ENCODE data around the gene MEF2C. TPM values are rescaled to one million over a fixed set of nuclear protein-coding genes. Genes with fewer than 3 reads are reported as not detected.

MEF2C gene
- total RNA-seq, 4 donors from 2014 or later, result 45.6 to 92.0 (median 54.4) TPM

DNA sequence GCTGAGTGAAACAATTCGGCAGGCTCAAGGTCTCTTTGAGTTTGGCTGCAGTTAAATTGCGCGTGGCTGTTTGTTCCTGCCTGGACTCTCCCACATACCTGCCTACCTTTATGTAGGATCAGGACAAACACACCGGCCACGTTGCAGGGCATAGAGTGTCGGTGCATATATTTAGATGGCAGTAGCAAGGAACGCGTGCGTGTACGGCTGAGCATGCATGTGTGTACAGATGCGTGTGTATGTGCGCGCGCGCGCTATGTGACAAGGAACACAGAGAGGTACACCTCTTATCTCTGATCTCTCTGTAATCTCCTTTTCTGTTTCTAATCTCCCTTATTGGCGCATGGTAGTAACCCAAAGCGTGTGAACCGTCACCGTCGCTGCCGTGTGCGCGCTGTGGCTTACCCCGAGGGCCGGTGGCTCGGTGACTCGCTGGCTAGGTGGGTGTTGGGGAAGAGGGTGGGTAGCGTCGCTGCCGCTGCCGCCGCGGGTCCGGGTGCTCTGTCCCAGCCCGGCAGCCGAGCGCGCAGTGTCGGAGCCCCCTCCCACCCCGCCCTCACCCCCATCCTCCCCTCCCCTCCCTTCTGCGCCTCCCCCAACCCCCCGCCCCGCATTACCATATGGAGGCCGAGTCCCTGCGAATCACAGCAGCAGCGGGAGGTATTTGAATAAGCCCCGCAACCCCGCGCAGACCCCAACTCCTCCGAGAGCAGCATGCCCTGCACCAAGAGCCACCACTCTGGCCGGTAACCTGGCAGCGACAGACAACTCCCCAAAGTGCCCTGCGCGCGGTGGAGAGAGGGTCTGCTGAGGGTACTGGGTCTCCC, 204.8 kb downstream of the MEF2C start:
- TF ChIP-seq, protein P1, sequence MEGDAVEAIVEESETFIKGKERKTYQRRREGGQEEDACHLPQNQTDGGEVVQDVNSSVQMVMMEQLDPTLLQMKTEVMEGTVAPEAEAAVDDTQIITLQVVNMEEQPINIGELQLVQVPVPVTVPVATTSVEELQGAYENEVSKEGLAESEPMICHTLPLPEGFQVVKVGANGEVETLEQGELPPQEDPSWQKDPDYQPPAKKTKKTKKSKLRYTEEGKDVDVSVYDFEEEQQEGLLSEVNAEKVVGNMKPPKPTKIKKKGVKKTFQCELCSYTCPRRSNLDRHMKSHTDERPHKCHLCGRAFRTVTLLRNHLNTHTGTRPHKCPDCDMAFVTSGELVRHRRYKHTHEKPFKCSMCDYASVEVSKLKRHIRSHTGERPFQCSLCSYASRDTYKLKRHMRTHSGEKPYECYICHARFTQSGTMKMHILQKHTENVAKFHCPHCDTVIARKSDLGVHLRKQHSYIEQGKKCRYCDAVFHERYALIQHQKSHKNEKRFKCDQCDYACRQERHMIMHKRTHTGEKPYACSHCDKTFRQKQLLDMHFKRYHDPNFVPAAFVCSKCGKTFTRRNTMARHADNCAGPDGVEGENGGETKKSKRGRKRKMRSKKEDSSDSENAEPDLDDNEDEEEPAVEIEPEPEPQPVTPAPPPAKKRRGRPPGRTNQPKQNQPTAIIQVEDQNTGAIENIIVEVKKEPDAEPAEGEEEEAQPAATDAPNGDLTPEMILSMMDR (IDR thresholded peaks at IDR 0.05; ENCODE audit: low read depth), result no peak

DNA sequence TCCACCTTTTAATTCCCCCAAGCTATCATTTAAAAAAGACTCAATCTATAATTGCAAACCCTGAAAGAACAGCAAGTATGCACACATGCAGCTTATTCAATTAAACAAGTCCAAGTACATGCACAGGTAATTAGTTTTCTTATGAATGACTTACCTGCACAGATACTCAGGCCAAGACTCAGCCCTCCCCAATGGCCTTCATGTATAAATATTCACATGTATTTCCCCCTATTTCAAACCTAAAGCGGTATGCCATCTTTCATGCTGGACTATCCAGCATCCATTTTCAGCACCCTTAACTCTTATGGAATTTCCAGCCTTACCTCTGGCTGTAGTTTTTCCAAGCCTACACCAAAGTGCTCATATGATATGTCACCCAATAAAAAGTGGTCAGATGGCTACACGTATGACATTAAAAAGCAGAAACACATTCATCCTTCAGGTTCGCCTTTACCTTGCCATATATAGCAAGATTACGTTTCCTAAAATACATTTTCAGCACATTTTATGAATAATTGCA, 205.5 kb downstream of the MEF2C start:
- TF ChIP-seq, protein P1 (IDR thresholded peaks at IDR 0.05; ENCODE audit: low read depth), result no peak

DNA sequence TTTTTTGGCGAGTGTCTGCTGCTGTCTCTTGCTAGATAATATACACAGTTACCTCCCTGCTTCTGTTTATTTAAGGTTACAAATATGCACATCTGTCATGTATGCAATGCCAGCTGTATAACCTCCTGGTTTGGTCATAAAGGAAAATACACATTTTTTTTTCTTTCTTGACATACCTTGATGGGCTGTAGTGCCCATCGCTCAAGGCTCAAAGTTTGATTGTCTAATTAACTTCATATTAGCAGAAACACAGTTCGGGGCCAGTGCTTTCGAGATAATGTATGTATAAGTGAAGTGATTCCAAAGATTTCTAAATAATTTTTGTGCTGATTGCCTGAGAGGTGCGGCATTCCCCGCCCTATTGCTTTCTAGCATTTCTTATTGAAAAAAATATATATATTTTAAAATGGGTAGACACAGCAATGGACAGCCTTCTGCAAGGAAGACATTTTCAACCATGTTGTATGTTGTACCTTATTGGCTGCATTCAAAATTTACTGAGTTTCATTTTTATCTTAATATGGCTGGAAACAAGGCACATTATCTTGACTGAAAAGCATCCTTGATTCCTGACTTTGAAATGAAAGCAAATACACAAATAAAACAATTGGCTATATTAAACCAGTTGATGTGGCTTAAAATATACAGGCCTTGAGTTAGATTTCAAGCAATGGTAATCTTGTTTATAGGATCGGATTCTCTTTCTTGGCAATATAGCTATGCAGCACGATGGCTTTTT, 206.2 kb downstream of the MEF2C start:
- TF ChIP-seq, protein P1 (IDR thresholded peaks at IDR 0.05; ENCODE audit: low read depth), result no peak

DNA sequence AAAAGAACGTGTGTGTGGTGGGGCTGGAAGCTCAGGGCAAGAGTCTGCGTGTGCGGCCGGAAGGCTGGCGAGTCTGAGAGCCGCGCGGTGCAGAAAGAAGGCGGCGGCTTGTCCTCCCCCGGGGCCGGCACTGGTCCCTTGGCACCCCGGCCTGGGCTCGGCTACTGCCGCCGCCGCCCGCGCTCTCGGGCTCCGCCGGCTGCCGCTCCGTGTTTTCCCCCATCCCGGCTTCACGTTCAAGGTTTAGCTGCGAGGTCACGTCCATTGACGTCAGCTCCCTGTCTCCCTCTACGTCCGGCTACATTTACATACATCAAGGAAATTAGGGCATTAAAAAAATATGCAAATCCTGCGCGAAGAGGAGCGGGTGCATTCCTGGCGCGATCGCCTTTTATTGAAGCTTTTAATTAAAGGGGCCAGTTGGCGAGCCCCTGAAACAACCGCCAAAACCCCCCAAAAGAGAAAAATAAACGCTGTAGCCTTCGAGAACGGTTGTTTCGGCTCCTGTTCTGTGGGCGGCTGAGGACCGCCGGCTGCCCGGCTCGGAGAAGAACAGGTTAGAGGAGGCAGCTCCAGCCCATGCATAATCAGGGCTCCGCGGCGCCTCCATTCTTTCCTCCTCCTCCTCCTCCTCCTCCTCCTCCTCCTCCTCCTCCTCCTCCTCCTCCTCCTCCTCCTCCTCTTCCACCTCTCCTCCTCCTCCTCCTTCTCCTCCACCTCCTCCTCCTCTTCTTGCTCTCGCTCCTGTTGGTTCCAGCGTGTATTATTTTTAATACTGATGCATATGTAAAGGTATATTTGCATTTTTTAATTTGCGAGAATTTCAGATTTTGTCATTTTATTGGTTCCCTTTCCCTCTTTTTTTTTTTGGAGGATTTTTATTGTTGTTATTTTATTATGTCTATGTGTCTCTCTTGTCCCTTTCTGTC, 207.0 kb downstream of the MEF2C start:
- TF ChIP-seq, protein P1 (IDR thresholded peaks at IDR 0.05; ENCODE audit: low read depth), result no peak

DNA sequence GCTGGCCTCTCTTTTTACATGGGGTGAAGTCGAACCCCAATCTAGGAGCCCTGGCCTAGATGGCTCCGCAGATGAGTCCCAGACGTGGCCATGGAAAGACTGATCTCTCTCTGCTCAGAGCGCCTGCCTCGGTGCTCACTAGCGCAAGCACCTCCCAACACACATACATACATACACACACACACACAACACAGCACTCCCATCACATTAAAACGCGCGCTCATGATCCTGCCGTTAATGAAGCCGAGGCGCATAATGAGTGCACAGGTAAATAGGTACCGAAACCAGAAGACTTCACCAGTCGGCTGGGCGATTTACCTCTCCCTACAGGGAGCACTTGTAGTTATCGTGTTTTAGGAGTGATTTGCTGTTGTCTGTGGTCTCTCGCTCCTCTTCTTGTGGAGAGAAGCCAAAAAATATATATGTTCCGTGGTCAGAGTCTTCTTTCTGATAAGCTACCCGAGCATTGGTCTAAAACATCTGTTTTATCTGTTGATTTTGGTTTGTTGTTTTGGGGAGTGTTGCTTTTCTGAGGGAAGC, 207.7 kb downstream of the MEF2C start:
- TF ChIP-seq, protein P1 (IDR thresholded peaks at IDR 0.05; ENCODE audit: low read depth), result no peak

DNA sequence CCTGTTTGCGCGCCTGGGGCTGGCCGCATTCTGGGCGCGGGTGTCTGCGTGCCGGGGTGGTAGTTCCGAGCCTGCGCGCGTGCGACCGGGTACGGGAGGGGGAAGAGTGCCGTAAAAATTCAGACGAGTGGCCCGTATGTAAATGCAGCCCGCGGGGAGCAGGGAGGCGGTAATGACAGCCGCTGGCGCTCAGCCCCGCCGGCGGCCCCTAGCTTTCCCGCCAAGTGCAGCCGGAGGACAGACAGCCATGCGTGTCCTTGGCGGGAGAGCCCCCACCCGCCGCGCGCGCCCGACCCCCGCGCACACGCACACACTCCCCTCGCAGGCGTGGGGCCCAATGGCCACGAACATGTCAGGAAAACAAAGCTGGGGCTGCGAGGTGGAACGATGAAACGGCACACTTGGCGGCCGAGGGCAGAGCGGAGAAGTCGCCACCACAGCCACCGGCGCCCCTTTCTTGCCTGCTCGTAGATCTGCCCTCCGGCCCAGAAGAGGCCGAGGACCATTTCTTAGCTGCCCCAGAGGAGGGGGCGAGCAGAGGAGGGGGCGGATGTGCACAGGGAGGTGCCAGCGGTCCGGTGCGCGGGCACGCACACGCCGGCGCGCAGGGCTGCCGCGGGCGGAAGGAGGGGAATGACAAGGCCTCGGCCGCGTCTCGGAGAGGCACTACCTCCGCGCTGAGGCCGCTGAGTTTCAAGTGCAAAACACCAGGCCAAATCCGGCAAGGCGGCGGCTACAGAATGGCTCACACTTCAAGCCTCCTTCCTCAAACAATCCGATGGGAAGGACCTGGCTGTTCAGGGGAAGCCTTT, 208.4 kb downstream of the MEF2C start:
- TF ChIP-seq, protein P1 (IDR thresholded peaks at IDR 0.05; ENCODE audit: low read depth), result no peak

Measured in subcutaneous adipose tissue (tissue), 4 donors.